NCI-H2107 (cell line): ENCODE measurements around the gene FAM13A.
"Not testable (repeated sequence)": the region's sequence is repeated elsewhere in the genome, so short reads cannot be mapped to it uniquely, and the experiment has no call there.

Experiments used
- DNase-seq: peaks from one replicate; lab custom pipeline; 2025; lab: John Stamatoyannopoulos, UW

FAM13A gene

DNA sequence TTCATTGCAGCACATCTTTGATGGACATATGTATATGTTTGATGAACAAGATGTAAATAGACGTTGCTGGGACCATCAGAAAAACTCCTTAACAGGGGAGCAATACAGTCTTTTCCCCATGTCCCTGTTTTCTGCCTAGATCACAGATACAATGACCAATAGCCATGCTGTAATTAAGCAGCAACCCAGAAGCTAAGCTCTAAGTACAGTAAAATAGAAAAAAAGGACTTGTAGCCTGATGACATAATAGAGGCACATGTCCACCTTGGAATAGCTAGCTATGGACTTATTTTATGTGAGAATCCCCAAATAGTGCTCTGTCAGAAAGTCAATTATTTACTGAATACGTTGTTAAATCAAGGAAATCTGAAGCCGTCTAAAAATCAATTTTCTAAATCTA lies 14.9 kb downstream of the FAM13A start:
- DNase-seq, result no peak

DNA sequence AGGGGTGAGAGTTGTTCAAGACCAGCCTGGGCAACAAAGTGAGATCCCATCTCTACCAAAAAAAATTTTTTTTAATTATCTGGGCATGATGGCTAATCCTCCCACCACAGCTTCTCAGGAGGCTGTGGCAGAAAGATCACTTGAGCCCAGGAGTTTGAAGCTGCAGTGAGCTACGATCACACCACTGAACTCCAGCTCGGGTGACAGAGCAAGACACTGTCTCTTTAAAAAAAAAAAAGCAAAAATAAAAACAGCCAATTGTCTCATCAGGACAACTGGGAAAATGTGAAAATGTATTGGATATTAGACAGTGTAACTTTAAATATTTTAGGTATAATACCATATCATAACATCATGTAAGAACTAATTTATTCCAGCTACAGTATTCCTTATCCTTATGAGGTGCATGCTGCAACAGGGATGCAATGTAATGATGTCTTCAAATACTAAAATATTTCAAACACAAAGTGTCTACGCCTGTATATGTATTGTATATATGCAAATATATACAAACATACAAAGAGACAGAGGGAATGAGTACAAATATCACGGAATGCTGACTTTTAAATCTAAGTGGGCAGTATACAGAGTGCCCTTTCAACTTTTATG lies 17.2 kb downstream of the FAM13A start:
- DNase-seq, result no peak

DNA sequence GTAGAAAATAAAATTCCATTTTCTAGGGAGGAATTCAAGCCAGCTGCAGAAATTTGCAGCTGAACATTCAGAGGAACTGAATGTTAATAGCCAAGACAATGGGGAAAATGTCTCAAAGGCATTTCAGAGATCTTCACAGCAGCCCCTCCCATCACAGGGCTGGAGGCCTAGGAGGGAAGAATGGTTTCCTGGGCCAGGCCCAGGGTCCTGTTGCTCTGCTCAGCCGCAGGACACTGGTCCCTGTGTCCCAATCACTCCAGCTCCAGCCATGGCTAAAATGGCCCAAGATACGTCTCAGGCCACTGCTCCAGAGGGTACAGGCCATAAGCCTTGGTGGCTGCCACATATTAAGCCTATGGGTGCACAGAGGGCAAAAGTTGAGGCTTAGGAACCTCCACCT lies 20.4 kb downstream of the FAM13A start:
- DNase-seq, result no peak

DNA sequence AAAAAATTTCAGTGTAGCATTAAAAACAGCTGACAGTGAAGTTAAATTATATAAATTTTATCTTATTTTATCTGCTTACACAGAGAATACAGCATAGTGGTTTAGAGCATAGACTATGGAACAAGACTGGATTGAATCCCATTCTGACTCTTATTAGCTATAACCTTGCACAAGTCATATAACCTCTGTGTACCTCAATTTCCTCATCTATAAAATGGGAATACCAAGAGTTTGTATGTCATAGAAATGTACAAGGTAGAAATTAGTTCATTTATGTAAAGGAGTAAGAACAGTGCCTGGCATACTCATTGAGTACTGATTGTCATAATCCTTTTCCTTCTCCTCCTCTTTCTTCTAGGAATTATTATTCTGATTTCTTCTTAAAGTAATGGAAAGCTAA lies 25.7 kb downstream of the FAM13A start:
- DNase-seq, result no peak

DNA sequence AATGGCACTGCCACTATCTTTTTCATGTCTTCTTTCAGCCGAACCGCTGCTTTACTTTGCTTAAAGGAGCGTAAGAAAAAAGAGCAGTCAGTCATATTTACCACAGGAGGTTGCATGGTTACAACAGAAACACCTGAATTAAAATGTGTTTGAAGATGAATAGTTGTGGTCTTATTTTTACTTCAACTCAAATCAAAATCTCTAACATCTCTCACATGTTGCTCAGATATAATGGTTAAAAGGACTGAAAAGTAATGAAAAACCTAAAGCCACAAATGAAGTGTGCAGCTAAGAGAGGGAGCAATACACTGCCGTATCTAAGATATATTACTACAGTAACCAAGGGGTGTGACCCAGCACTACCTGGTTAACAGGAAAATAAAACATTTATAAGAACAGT lies 27.4 kb downstream of the FAM13A start:
- DNase-seq, result no peak

DNA sequence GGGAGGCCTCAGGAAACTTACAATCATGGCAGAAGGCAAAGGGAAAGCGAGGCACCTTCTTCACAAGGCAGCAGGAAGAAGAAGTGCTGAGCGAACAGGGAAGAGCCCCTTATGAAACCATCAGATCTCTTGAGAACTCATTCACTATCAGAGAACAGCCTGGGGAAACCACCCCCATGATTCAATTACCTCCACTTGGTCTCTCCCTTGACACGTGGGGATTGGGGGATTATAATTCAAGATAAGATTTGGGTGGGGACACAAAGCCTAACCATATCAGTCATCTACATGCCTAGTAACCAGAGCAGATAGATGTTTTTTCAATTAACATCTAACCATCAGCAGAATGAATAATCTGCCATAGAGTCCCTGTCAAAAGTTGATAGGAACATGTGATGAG lies 30.4 kb downstream of the FAM13A start:
- no peak for DNase-seq

DNA sequence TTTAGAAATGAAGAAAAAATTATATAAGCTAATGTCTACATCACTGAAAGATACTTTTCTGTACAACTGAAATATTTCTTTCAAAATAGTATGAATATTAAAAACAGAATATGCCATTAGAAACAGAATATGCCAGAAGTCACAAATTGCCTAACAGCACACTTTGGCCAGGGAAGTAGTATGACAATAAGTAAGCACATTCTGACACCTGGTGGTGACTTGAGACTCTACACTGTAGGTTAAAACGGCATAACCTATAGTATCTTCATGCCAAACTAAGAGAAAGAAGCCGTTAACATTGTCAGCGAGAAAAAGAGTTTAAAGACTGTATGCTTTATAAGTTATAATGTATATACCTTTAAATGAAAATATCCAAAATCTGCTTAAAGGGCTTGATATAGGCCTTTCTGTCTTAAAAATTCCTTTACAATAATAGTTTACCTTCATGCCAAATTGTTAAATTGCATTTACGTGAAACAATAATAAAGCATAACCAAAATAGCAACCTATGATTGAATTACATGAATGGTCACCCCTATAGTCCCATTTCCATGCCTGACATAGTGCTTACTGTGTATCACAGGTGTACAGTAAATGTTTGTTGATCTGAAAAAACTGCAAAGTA lies 32.8 kb downstream of the FAM13A start:
- peak; percentile 36 for DNase-seq

DNA sequence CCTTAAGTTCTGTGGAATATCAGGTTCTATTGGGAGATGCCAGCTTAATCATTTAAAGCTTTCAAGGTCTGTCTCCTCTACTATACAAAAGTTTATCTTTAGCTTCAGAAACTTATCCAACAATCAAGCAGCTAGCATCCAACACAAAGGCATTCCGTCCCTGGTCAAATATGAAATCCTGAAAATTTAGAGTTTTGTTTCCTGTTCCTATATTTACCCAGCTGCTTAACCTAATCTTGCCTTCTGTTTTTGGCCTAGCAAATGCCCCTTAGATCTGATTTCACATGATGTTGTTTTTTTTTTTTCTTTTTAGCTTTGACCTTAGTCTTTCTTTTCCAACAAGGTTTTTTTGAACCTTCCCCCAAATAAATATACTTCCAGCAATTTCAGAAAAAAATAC lies 33.8 kb downstream of the FAM13A start:
- DNase-seq, result no peak

DNA sequence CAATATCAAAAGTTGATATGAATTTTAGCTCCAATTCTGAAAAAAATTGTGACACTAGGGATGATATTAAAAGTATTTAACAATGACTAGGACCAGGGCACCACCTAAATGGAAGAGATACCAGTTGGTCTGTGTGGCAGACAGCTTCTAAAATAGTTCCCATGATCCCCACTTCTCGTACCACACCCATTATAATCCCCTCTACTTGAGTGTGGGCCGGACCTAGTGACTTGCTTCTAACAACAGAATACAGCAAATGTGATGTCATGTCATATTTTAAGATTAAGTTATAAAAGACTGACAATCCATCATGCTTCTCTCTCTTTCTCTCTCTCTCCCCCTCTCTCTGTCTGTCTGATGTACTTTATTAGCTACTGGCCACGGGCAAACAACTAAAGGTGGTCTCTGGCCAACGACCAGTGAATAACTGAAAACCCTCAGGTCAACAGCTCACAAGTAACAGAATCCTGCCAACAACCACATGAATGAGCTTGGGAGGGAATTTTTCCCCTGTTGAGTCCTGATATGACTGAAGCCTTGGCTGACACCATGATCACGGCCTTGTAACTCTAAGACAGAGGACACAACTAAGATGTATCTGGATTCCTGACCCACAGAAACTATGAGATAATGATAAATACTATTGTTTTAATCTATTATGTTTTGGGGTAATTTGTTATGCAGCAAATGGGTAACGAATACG lies 34.4 kb downstream of the FAM13A start:
- DNase-seq, result no peak

DNA sequence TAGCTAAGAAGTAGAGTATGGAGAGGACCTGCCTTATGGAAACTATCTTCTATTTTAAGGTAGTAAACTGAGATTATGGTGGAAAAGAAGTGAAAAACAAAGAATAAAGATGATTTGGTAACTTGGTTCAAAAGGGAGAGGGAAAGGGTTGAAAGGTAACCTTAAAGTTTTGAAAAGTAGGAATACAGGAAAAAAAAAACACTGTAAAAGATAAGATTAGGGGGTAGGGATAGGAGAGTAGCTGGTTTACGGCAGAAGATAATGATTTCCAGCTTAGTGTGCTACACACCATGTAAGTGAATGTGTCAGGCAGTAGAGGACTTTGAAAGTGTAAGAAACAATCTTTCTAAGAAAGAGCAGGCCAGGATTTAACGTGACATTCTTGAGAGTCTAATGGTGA lies 35.3 kb downstream of the FAM13A start:
- no peak for DNase-seq

DNA sequence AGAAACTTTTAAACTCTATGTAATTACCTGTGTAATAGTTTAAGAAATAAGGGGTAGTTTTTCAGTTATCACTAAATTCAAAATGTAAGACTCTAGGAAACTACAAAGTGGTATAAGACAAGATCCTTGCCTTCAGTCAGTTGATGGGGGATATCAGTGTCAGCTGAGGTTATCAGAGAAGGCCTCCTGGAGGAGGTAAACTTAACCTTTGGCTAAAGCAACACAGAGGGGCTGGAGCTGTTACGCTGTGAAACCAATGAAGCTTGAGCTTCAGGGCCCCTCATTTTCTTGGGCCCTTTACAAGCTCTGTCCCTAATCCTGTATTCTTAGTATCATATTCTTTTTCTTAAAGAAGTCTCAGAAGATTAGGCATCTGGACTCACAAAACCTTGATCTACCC lies 35.9 kb downstream of the FAM13A start:
- no peak for DNase-seq

DNA sequence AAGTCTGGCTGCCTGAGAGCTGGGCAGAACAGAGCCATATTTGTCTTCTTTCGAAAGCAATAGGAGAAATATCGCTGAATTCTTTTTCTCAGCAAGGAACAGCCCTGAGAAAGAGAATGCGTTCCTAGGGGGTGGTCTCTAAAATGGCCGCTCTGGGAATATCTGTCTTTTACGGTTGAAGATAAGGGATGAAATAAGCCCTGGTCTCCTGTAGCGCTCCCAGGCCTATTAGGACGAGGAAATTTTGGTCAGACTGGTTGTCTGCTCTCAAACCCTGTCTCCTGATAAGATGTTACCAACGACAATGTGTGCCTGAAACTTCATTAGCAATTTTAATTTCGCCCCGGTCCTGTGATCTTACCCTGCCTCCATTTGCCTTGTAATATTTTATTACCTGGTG lies 42.1 kb downstream of the FAM13A start:
- DNase-seq, result not testable (repeated sequence)

DNA sequence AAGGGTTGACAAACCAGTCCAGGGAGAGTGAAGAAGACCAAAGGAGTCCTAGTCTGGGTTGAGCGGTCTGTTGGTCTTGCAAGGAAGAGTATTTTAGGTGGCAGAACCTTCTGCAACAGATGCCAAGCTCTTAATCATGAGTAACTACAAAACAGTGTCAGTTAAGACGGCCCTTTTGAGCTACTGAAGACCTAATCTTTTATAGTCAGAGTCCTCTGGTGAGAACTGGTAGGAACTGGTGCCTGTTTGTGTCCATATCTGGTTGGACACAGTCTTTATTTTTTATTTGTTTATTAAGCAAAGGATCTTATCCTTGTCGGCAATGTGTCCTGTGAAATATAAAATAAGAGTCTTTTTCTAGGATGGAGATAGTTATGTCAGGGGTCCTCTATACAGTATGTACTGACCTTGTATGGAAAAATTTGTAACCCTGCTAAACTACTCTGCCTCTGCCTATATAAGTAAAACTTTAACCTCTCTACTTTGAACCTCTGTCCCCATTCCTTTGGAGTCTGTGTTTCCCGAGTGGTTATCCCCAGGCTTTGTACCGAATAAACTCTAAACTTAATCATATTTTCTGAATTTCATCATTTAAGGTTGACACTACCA lies 47.1 kb downstream of the FAM13A start:
- DNase-seq, result no peak

DNA sequence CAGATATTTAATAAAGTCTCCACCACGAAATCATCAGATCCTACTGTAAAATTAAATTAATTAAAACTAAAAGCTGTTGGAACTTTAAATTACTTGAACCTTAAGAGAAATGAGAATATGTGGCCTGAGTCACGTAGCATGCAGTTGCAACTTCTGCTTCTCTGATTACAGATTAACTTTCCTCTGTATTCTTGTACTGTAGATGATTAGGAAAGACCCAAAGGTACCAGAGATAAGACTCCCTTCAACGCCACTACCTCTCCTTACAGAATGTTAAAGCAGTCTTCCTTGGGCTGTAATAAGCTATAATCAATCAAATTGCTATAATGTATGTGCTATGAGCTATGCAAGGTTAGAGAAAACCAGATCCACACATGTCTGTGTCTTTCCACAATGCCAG lies 47.9 kb downstream of the FAM13A start:
- no peak for DNase-seq

DNA sequence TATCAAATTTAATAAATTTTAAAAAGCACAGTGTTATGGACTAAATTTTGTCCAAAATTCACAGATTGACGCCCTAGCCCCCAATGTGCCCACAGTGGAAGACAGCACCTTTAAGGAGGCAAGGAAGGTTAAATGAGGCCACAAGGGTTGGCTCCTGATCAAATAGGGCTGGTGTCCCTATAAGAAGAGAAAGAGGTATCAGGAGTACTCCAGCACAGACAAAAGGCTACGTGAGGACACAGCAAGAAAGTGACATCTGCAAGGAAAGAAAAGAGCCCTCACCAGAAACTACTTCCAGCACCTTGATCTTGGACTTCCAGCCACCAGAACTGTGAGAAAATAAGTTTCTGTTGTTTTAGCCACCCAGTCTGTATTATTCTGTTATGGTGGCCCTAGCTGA lies 48.8 kb downstream of the FAM13A start:
- no peak for DNase-seq

DNA sequence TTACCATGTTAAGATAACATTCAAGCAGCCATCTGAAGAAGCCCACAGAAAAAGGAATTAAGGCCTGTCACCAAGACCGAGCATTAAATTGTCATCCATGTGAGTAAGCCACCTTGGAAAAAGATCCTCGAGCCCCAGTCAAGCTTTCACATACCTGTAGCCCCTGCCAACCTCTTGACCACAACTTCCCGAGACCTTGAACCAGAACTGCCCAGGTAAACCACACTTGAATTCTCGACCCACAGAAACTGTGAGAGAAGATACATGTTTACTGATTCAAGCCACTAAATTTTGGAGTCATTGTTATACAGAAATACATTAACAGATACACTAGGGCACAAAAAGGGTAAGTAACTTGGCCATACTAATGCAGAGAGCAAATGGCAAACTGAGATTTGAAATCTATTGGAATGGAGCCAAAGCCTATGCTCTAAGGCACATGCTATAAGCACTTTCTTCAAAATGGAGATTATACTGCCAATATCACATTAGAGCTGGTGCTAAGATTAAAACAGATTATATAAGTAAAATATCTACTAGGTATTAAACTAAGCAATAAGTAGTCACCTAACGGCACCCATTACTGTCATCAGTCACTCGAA lies 49.5 kb downstream of the FAM13A start:
- no peak for DNase-seq

DNA sequence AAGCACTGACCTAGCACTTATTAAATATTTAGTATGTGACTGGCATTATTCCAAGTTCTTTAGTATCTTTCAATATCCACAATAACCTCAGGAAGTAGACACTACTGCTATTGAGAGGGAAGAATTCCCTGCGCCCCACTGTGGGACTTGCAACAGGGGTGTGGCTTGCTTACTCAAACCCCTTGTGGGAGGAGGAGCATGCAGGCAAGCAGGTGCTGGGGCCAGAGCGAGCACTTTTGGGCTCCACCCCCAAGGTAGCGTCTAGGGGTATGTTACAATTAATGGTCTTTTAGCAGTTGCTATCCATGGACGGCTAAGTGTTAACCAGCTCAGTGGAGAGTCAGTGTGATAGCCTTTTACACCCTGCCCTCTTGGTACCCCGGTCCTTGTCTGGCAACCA lies 50.7 kb downstream of the FAM13A start:
- no peak for DNase-seq

DNA sequence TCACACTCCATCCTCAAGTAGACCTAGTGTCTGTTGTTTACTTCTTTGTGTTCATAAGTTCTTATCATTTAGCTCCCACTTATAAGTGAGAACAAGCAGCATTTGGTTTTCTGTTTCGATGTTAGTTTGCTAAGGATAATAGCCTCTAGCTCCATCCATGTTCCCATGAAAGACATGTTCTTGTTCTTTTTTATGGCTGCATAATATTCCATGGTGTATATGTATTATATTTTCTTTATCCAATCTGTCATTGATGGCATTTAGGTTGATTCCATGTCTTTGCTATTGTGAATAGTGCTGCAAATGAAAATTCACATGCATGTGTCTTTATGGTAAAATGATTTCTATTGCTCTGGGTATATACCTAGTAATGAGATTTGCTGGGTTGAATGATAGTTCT lies 51.9 kb downstream of the FAM13A start:
- DNase-seq, result not testable (repeated sequence)

DNA sequence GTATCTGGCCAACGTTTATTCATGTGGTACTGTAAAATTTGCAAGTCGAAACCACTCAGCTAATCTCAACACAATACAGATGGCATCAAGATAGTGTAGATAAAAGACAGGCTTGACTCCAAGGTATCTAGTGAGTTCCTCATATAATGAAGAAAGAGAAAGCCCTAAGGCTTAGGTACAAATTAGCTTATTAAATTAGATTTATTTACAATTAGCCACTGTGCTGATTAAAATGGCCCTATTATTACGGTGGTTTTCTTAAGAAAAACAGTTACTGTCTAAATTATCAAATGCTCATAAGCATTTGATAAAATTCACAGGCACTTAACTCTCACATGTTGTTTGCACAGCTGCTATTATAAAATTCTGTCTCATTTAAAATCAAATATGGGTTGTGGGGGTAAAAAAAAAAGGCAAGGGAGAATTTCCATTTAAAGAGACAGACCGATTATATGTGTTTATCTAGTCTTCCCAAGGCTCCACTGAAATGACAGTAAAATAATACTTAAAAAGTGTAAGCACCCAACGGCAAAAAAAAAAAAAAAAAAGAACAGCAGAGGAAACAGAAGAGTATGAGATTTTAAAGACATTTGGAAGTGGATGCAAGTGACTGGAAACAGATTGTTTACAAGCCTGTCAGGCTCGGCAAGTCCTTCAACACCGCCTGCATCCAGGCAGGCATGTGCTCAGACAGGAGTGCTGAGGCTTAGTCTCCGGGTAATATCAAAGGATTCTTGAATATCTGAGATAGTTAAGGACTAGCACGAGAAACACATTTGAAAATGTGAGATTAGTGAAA lies 55.1 kb downstream of the FAM13A start:
- DNase-seq, result no peak

DNA sequence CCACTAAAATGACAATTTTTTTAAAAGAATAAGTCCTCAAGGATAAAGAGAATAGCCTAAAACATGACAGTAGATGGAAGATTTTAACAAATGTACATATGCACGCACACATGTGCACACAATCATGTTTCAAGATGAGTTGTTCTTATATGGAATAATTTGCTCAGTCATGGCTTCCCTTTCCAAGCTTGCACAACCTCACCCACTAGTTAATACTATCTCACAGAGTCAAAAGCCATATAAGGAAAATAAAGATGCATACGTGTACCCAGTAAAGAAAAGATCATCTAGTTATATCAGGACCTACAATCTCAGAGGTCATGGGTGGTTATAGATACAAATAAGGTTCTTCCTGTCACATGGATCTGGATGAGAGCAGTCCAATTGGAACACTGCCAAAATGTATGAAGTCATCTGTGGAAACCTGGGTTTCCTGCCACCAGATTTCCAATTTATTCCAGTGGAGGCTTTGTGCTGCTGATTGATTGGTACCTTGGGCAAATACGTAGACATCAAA lies 56.1 kb downstream of the FAM13A start:
- DNase-seq, result peak; percentile 66

DNA sequence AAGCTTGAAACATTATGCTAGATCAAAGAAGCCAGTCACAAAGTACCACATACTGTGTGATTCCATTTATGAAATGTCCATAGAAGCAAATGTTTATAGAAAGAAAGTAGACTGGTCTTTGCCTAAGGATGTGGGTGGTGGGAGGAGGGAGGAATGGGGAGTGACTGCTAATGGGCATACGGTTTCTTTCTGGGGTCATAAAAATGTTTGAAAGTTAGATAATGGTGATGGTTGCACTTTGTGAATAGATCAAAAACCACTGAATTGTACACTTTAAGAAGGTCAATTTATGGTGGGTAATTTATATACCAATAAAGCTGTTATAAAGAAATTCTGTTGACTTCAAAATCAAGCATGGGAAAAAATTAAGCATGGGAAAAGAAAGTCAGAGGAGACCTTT lies 56.6 kb downstream of the FAM13A start:
- DNase-seq, result no peak
